ENCODE measurements around the gene EEFSEC. TPM values are rescaled to one million over a fixed set of nuclear protein-coding genes. Genes with fewer than 3 reads are reported as not detected.

The EEFSEC gene
- total RNA-seq, 1 donor from 2014 or later, result 2.6 TPM

GRCh38 chr3:128415773-128416577, 262.7 kb downstream of the EEFSEC start:
- H3K4me1 ChIP-seq (ENCODE audit: control insufficient read depth in 3 of 3, insufficient read depth in 3 of 3, low read length in 3 of 3), result no peaks in the 10 kb centered on the region
- H3K9ac ChIP-seq (ENCODE audit: low read depth in 1 of 3, low read length in 3 of 3), result no peak overlapping the region
- H3K27me3 ChIP-seq (ENCODE audit: control insufficient read depth in 3 of 3, insufficient read depth in 3 of 3, low read length in 3 of 3), result no peaks in the 10 kb centered on the region
- no peaks in the 10 kb centered on the region for H3K36me3 ChIP-seq (ENCODE audit: control insufficient read depth in 3 of 3, insufficient read depth in 3 of 3, low read length in 3 of 3)
- no peaks in the 10 kb centered on the region for H3K9me3 ChIP-seq (ENCODE audit: control insufficient read depth in 3 of 3, low read length in 3 of 3)
- no peak overlapping the region for H3K4me3 ChIP-seq (ENCODE audit: low read length in 3 of 3)
- no peak overlapping the region for H3K27ac ChIP-seq (ENCODE audit: low read depth, low read length)

- no peaks in the 10 kb centered on the region for H3K9me3 ChIP-seq (ENCODE audit: control insufficient read depth in 3 of 3, low read length in 3 of 3)
- no peak overlapping the region for H3K9ac ChIP-seq (ENCODE audit: low read depth in 1 of 3, low read length in 3 of 3)
- no peak overlapping the region for H3K27ac ChIP-seq (ENCODE audit: low read depth, low read length)
- H3K27me3 ChIP-seq (ENCODE audit: control insufficient read depth in 3 of 3, insufficient read depth in 3 of 3, low read length in 3 of 3), result no peaks in the 10 kb centered on the region
- no peaks in the 10 kb centered on the region for H3K36me3 ChIP-seq (ENCODE audit: control insufficient read depth in 3 of 3, insufficient read depth in 3 of 3, low read length in 3 of 3)
- H3K4me1 ChIP-seq (ENCODE audit: control insufficient read depth in 3 of 3, insufficient read depth in 3 of 3, low read length in 3 of 3), result no peaks in the 10 kb centered on the region
- no peak overlapping the region for H3K4me3 ChIP-seq (ENCODE audit: low read length in 3 of 3)
These were observed 263.4 kb downstream of the EEFSEC start for GRCh38 chr3:128416578-128417211.

DNA sequence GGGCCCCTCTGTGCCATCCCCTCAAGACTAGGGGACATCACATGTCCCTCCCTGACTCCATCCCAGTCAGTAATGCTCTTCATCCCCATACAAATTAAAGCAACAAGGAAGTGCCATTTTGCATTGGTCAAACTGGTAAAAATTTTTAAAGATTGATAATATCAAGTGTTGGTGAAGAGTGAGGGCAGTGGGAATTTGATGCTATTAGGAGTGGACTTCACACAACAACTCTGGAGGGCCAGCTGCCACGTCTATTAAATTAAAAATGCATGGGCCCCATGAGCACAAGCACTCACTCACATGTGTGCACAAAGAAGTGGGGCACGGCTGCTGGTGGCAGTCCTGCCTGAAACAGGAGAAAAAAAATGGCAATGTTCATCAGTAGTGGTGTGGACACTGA, 265.6 kb downstream of the EEFSEC start:
- Histone ChIP-seq H3K9me3 (ENCODE audit: control insufficient read depth in 3 of 3, low read length in 3 of 3) (no peaks in the 10 kb centered on the region), H3K9ac (ENCODE audit: low read depth in 1 of 3, low read length in 3 of 3) (no peak overlapping the region), H3K4me3 (ENCODE audit: low read length in 3 of 3) (no peak overlapping the region), H3K27ac (ENCODE audit: low read depth, low read length) (no peak overlapping the region), H3K27me3 (ENCODE audit: control insufficient read depth in 3 of 3, insufficient read depth in 3 of 3, low read length in 3 of 3) (peaks cover 0 to 1% (median 0%) of the 10 kb centered on the region in 3 donors), H3K4me1 (ENCODE audit: control insufficient read depth in 3 of 3, insufficient read depth in 3 of 3, low read length in 3 of 3) (no peaks in the 10 kb centered on the region), H3K36me3 (ENCODE audit: control insufficient read depth in 3 of 3, insufficient read depth in 3 of 3, low read length in 3 of 3) (no peaks in the 10 kb centered on the region)

- Histone ChIP-seq H3K27ac (ENCODE audit: low read depth, low read length) (no peak overlapping the region), H3K4me1 (ENCODE audit: control insufficient read depth in 3 of 3, insufficient read depth in 3 of 3, low read length in 3 of 3) (no peaks in the 10 kb centered on the region), H3K9ac (ENCODE audit: low read depth in 1 of 3, low read length in 3 of 3) (no peak overlapping the region), H3K9me3 (ENCODE audit: control insufficient read depth in 3 of 3, low read length in 3 of 3) (no peaks in the 10 kb centered on the region), H3K27me3 (ENCODE audit: control insufficient read depth in 3 of 3, insufficient read depth in 3 of 3, low read length in 3 of 3) (peaks cover 0 to 2% (median 0%) of the 10 kb centered on the region in 3 donors), H3K4me3 (ENCODE audit: low read length in 3 of 3) (no peak overlapping the region), H3K36me3 (ENCODE audit: control insufficient read depth in 3 of 3, insufficient read depth in 3 of 3, low read length in 3 of 3) (no peaks in the 10 kb centered on the region)
These were observed 266.0 kb downstream of the EEFSEC start for GRCh38 chr3:128419311-128419710.

DNA sequence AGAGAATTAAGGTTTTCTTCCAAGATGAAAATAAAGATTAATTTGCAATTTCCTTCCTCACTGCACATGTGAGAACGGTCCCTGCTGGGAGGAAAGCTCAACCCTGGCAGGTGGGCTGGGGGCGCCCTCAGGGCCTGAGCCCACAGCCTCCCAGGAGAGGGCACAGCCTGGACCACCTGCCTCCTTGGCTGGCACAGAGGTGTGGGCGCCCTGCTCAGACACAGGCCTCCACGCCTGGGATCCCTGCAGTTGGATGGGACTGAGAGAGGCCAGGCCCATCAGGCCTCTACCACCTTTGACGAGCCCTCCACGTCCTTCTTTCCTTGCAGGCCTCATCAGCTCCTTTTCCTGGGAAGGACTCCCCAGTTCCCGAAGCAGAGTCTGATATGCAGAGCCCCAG, 267.0 kb downstream of the EEFSEC start:
- Histone ChIP-seq H3K9ac (ENCODE audit: low read depth in 1 of 3, low read length in 3 of 3) (no peak overlapping the region), H3K9me3 (ENCODE audit: control insufficient read depth in 3 of 3, low read length in 3 of 3) (no peaks in the 10 kb centered on the region), H3K4me3 (ENCODE audit: low read length in 3 of 3) (no peak overlapping the region), H3K27me3 (ENCODE audit: control insufficient read depth in 3 of 3, insufficient read depth in 3 of 3, low read length in 3 of 3) (peaks cover 0 to 2% (median 0%) of the 10 kb centered on the region in 3 donors), H3K36me3 (ENCODE audit: control insufficient read depth in 3 of 3, insufficient read depth in 3 of 3, low read length in 3 of 3) (no peaks in the 10 kb centered on the region), H3K27ac (ENCODE audit: low read depth, low read length) (no peak overlapping the region), H3K4me1 (ENCODE audit: control insufficient read depth in 3 of 3, insufficient read depth in 3 of 3, low read length in 3 of 3) (no peaks in the 10 kb centered on the region)

- peaks cover 2 to 5% (median 4%) of the 10 kb centered on the region in 3 donors for H3K4me1 ChIP-seq (ENCODE audit: control insufficient read depth in 3 of 3, insufficient read depth in 3 of 3, low read length in 3 of 3)
- H3K36me3 ChIP-seq (ENCODE audit: control insufficient read depth in 3 of 3, insufficient read depth in 3 of 3, low read length in 3 of 3), result no peaks in the 10 kb centered on the region
- peaks cover 0 to 2% (median 0%) of the 10 kb centered on the region in 3 donors for H3K27me3 ChIP-seq (ENCODE audit: control insufficient read depth in 3 of 3, insufficient read depth in 3 of 3, low read length in 3 of 3)
- no peak overlapping the region for H3K27ac ChIP-seq (ENCODE audit: low read depth, low read length)
- no peak overlapping the region for H3K9ac ChIP-seq (ENCODE audit: low read depth in 1 of 3, low read length in 3 of 3)
- H3K4me3 ChIP-seq (ENCODE audit: low read length in 3 of 3), result no peak overlapping the region
- no peaks in the 10 kb centered on the region for H3K9me3 ChIP-seq (ENCODE audit: control insufficient read depth in 3 of 3, low read length in 3 of 3)
These were observed 267.6 kb downstream of the EEFSEC start for GRCh38 chr3:128420720-128421438.

DNA sequence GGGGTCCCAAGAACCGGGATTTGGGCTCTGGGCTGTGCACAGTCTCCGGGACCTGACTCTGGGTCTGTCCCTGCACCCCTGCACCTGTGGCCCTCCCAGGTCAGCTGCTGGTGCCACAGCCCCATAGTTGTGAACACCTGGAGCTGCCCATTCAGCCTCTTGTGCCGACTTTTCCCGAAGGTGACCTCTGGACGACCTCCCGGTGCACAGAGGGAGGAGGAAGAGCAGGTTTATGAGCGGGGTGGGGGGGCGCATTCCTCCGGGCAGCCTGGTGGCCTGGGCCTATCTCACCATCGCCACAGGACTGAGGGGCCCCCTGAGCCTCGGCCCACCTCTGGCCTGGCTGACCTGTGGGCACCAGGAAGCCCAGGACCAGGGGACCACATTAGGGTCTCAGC, 268.2 kb downstream of the EEFSEC start:
- Histone ChIP-seq H3K9me3 (ENCODE audit: control insufficient read depth in 3 of 3, low read length in 3 of 3) (no peaks in the 10 kb centered on the region), H3K9ac (ENCODE audit: low read depth in 1 of 3, low read length in 3 of 3) (no peak overlapping the region), H3K4me3 (ENCODE audit: low read length in 3 of 3) (no peak overlapping the region), H3K27me3 (ENCODE audit: control insufficient read depth in 3 of 3, insufficient read depth in 3 of 3, low read length in 3 of 3) (peaks cover 0 to 2% (median 0%) of the 10 kb centered on the region in 3 donors), H3K36me3 (ENCODE audit: control insufficient read depth in 3 of 3, insufficient read depth in 3 of 3, low read length in 3 of 3) (no peaks in the 10 kb centered on the region), H3K4me1 (ENCODE audit: control insufficient read depth in 3 of 3, insufficient read depth in 3 of 3, low read length in 3 of 3) (peaks cover 6 to 9% (median 8%) of the 10 kb centered on the region in 3 donors), H3K27ac (ENCODE audit: low read depth, low read length) (no peak overlapping the region)

DNA sequence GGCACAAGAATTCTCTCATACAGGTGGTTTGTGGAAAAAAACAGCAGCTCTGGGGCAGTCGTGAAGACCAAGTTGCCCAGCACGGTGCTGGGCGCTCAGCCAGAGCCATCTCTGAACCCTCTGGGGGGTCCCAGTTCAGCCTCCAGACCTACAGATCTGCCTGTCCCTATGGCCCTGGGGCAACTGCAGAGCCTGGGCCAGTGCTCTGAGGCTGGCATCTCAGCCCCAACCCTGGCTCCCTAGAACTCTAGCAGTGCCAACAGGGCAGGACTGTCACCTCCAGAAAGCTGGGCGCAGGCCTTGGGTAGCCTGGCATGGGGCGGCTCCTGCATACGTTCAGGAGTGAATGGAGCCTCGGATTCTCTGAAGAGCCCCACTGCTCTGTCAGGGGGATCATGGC, 268.7 kb downstream of the EEFSEC start:
- H3K9ac ChIP-seq (ENCODE audit: low read depth in 1 of 3, low read length in 3 of 3), result no peak overlapping the region

GRCh38 chr3:128422762-128423524, 269.7 kb downstream of the EEFSEC start:
- Histone ChIP-seq H3K4me3 (ENCODE audit: low read length in 3 of 3) (no peak overlapping the region), H3K27ac (ENCODE audit: low read depth, low read length) (no peak overlapping the region), H3K27me3 (ENCODE audit: control insufficient read depth in 3 of 3, insufficient read depth in 3 of 3, low read length in 3 of 3) (peaks cover 2 to 7% (median 3%) of the 10 kb centered on the region in 3 donors), H3K4me1 (ENCODE audit: control insufficient read depth in 3 of 3, insufficient read depth in 3 of 3, low read length in 3 of 3) (peaks cover 6 to 11% (median 8%) of the 10 kb centered on the region in 3 donors), H3K9ac (ENCODE audit: low read depth in 1 of 3, low read length in 3 of 3) (no peak overlapping the region), H3K9me3 (ENCODE audit: control insufficient read depth in 3 of 3, low read length in 3 of 3) (no peaks in the 10 kb centered on the region), H3K36me3 (ENCODE audit: control insufficient read depth in 3 of 3, insufficient read depth in 3 of 3, low read length in 3 of 3) (no peaks in the 10 kb centered on the region)

More for the DNA sequence above, 268.7 kb downstream of the EEFSEC start:
- Histone ChIP-seq H3K27me3 (ENCODE audit: control insufficient read depth in 3 of 3, insufficient read depth in 3 of 3, low read length in 3 of 3) (peaks cover 0 to 2% (median 1%) of the 10 kb centered on the region in 3 donors), H3K4me3 (ENCODE audit: low read length in 3 of 3) (no peak overlapping the region), H3K4me1 (ENCODE audit: control insufficient read depth in 3 of 3, insufficient read depth in 3 of 3, low read length in 3 of 3) (peaks cover 6 to 11% (median 8%) of the 10 kb centered on the region in 3 donors), H3K9me3 (ENCODE audit: control insufficient read depth in 3 of 3, low read length in 3 of 3) (no peaks in the 10 kb centered on the region), H3K36me3 (ENCODE audit: control insufficient read depth in 3 of 3, insufficient read depth in 3 of 3, low read length in 3 of 3) (no peaks in the 10 kb centered on the region), H3K27ac (ENCODE audit: low read depth, low read length) (no peak overlapping the region)

Data from skeletal muscle tissue (tissue), 4 donors.